Glomerular endothelial cell (primary cell): ENCODE data around the gene PVALB. TPM values are rescaled to one million over a fixed set of nuclear protein-coding genes. Genes with fewer than 3 reads are reported as not detected.

ENCODE experiments used
- DNase-seq: peaks from one replicate; pipeline ENCODE4 v3.0.0-alpha.2; 2011; ENCODE audit warnings: low read depth, low spot score; ENCODE audit errors: extremely low read depth
- total RNA-seq: library from RNA; depleted of rRNA; stranded (reverse); fragments of >200 nt; gene quantifications from 2 replicates; pipeline ENCODE4 v1.2.3, GENCODE V29; 2015

PVALB gene
- total RNA-seq, 1 donor from 2014 or later = 0.58 TPM

- no peak for DNase-seq
These were observed 1.1 kb downstream of the PVALB start for GRCh38 chr22:36815558-36816338.

- no peak for DNase-seq
These were observed 2.0 kb downstream of the PVALB start for GRCh38 chr22:36814801-36815200.

- no peak for DNase-seq
These were observed 5.6 kb downstream of the PVALB start for GRCh38 chr22:36811094-36811800.

GRCh38 chr22:36809351-36809750, 7.5 kb downstream of the PVALB start:
- DNase-seq = no peak

- no peak for DNase-seq
These were observed 8.0 kb downstream of the PVALB start for GRCh38 chr22:36808721-36809344.

- no peak for DNase-seq
These were observed 9.2 kb downstream of the PVALB start for GRCh38 chr22:36807627-36808026.

- no peak for DNase-seq
These were observed 10.0 kb downstream of the PVALB start for GRCh38 chr22:36806835-36807234.

GRCh38 chr22:36803358-36803757, 13.5 kb downstream of the PVALB start:
- DNase-seq = no peak

- no peak for DNase-seq
These were observed 18.2 kb downstream of the PVALB start for GRCh38 chr22:36798674-36799066.

GRCh38 chr22:36797911-36798673, 18.7 kb downstream of the PVALB start:
- DNase-seq = no peak

GRCh38 chr22:36797374-36797773, 19.5 kb downstream of the PVALB start:
- DNase-seq = no peak

- DNase-seq = no peak
These were observed 20.2 kb downstream of the PVALB start for GRCh38 chr22:36796552-36797175.

GRCh38 chr22:36795633-36796032, 21.2 kb downstream of the PVALB start:
- DNase-seq = no peak

- DNase-seq = no peak
These were observed 26.2 kb downstream of the PVALB start for GRCh38 chr22:36790648-36791047.

GRCh38 chr22:36787204-36787988, 29.4 kb downstream of the PVALB start:
- DNase-seq = no peak

GRCh38 chr22:36783743-36784142, 33.1 kb downstream of the PVALB start:
- DNase-seq = no peak

GRCh38 chr22:36781656-36782627, 34.9 kb downstream of the PVALB start:
- peak; percentile 56 for DNase-seq

- no peak for DNase-seq
These were observed 38.8 kb downstream of the PVALB start for GRCh38 chr22:36778020-36778419.

- DNase-seq = no peak
These were observed 40.1 kb downstream of the PVALB start for GRCh38 chr22:36776722-36777121.
